Erythroblast (primary cell): ENCODE results near the gene HTRA3.

Source experiments
- GATA1 ChIP-seq: IDR thresholded peaks from 2 replicates; pipeline ENCODE4 v1.6.1; 2011; ENCODE audit warnings: low read depth, mild to moderate bottlenecking, control low read depth, low read length, moderate library complexity
- POLR2A ChIP-seq: IDR thresholded peaks from 2 replicates; pipeline ENCODE4 v1.6.1; 2011; ENCODE audit warnings: mild to moderate bottlenecking, low read length

DNA sequence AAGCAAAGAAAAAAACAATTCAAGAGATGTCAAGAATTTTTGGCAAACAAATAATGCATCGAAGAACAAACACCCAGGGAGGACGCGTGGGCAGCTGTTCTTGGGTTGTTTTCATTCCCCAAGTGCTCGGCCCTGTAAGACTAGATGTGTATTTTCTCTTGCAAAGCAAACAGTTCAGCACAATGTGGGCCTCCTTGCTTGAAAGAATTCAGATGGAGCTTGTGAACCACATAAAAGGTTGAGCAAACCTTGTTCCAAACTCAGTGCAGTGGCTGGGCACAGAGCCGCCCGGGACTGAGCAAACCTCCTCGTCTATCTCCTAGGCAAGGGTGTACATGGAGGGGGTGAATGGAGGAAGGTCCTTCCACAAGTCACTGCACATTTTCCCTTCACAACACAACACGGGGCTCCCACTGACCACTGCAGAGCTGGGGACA, 82.4 kb downstream of the HTRA3 start:
- TF ChIP-seq POLR2A (no peak), GATA1 (no peak)
